Neural cell (in vitro differentiated cells): ENCODE data around the gene NEK10. TPM values are rescaled to one million over a fixed set of nuclear protein-coding genes. Genes with fewer than 3 reads are reported as not detected.

Experiments used
- H2AFZ ChIP-seq: fragments of 200-600, 300-800 bp; sonication (generic), shearing (Covaris generic); 2 replicates; pipeline ENCODE4 v1.6.0; 2014; ENCODE audit warnings: low read depth, mild to moderate bottlenecking, antibody characterized with exemption, low read length, moderate library complexity
- H3F3A ChIP-seq: fragments of 200-600 bp; shearing (Covaris generic); 2 replicates; pipeline ENCODE4 v1.6.1; 2016; ENCODE audit warnings: mild to moderate bottlenecking, moderate library complexity, mixed read lengths, antibody characterized with exemption, low read length; ENCODE audit not compliant: insufficient read depth, poor library complexity, severe bottlenecking
- H3K27ac ChIP-seq: fragments of 200-600, 300-800 bp; sonication (generic), shearing (Covaris generic); 2 replicates; pipeline ENCODE4 v1.5.1; 2014; ENCODE audit warnings: mild to moderate bottlenecking, low read length, moderate library complexity
- H3K27me3 ChIP-seq: fragments of 300-800, 200-600 bp; sonication (generic), shearing (Covaris generic); 2 replicates; pipeline ENCODE4 v1.6.0; 2014; ENCODE audit warnings: mild to moderate bottlenecking, low read depth, low read length, moderate library complexity; ENCODE audit not compliant: insufficient read depth
- H3K36me3 ChIP-seq: fragments of 300-800, 200-600 bp; sonication (generic), shearing (Covaris generic); 2 replicates; pipeline ENCODE4 v1.5.1; 2014; ENCODE audit warnings: mild to moderate bottlenecking, antibody characterized with exemption, low read length, moderate library complexity; ENCODE audit not compliant: insufficient read depth
- H3K4me2 ChIP-seq: fragments of 300-800, 200-600 bp; sonication (generic), shearing (Covaris generic); 2 replicates; pipeline ENCODE4 v1.6.0; 2014; ENCODE audit warnings: mild to moderate bottlenecking, low read length
- H3K4me3 ChIP-seq: fragments of 300-800, 200-600 bp; sonication (generic), shearing (Covaris generic); 2 replicates; pipeline ENCODE4 v1.5.1; 2014; ENCODE audit warnings: mild to moderate bottlenecking, low read length, moderate library complexity
- H3K79me2 ChIP-seq: fragments of 200-600 bp; shearing (Covaris generic); replicated peaks from 2 replicates; pipeline ENCODE4 v1.6.0; 2014; ENCODE audit warnings: mild to moderate bottlenecking, low read length, moderate library complexity; ENCODE audit not compliant: insufficient read depth
- H3K9ac ChIP-seq: fragments of 300-800, 200-600 bp; sonication (generic), shearing (Covaris generic); 2 replicates; pipeline ENCODE4 v1.6.1; 2016; ENCODE audit warnings: mild to moderate bottlenecking, low read length, mixed read lengths
- H3K9me2 ChIP-seq: fragments of 200-600 bp; shearing (Covaris generic); 2 replicates; pipeline ENCODE4 v1.6.1; 2016; ENCODE audit warnings: mild to moderate bottlenecking, low read length, mixed read lengths; ENCODE audit not compliant: insufficient read depth
- H3K9me3 ChIP-seq: fragments of 200-600, 300-800 bp; sonication (generic), shearing (Covaris generic); 2 replicates; pipeline ENCODE4 v1.6.1; 2016; ENCODE audit warnings: mild to moderate bottlenecking, mixed run types, low read length, moderate library complexity, mixed read lengths
- H4K20me1 ChIP-seq: fragments of 200-600 bp; shearing (Covaris generic); 2 replicates; pipeline ENCODE4 v1.6.1; 2016; ENCODE audit warnings: mild to moderate bottlenecking, mixed run types; ENCODE audit not compliant: insufficient read depth
- EP300 ChIP-seq: fragments of 450-650 bp; conservative IDR thresholded peaks from 2 replicates; pipeline ENCODE4 v1.6.1; 2014; ENCODE audit warnings: antibody characterized with exemption, mild to moderate bottlenecking, moderate library complexity; ENCODE audit not compliant: poor library complexity, severe bottlenecking
- EZH2 ChIP-seq: fragments of 200-600, 300-800 bp; shearing (Covaris generic), sonication (generic); IDR thresholded peaks from 2 replicates; pipeline ENCODE4 v1.6.1; 2014; ENCODE audit warnings: antibody characterized with exemption, low read length, borderline replicate concordance, mild to moderate bottlenecking; ENCODE audit not compliant: insufficient read depth, poor library complexity, severe bottlenecking
- MXI1 ChIP-seq: fragments of 450-650 bp; conservative IDR thresholded peaks from 2 replicates; pipeline ENCODE4 v1.6.1; 2014; ENCODE audit warnings: antibody characterized with exemption, mild to moderate bottlenecking; ENCODE audit not compliant: poor library complexity, severe bottlenecking
- POLR2AphosphoS5 ChIP-seq: IDR thresholded peaks from 2 replicates; pipeline ENCODE4 v1.6.1; 2012
- RAD21 ChIP-seq: fragments of 450-650 bp; conservative IDR thresholded peaks from 2 replicates; pipeline ENCODE4 v1.6.1; 2014; ENCODE audit warnings: antibody characterized with exemption, mild to moderate bottlenecking, moderate library complexity
- SMC3 ChIP-seq: fragments of 450-650 bp; conservative IDR thresholded peaks from 2 replicates; pipeline ENCODE4 v1.6.1; 2014; ENCODE audit warnings: antibody characterized with exemption, mild to moderate bottlenecking, moderate library complexity; ENCODE audit not compliant: poor library complexity
- TAF1 ChIP-seq: IDR thresholded peaks from 2 replicates; pipeline ENCODE4 v1.6.1; 2012; ENCODE audit warnings: low read depth
- polyA plus RNA-seq: library from polyadenylated mRNA; depleted of rRNA; stranded (reverse); fragments of >200 nt; gene quantifications from 2 replicates; pipeline ENCODE4 v1.2.3, GENCODE V29; 2014
- TF ChIP-seq, protein P1 (sequence below): IDR thresholded peaks from 2 replicates; pipeline ENCODE4 v1.6.1; 2012; ENCODE audit warnings: borderline replicate concordance
- TF ChIP-seq, protein P2 (sequence below): fragments of 450-650 bp; IDR thresholded peaks from 2 replicates; pipeline ENCODE4 v1.5.1; 2014; ENCODE audit warnings: antibody characterized with exemption, mild to moderate bottlenecking, moderate library complexity; ENCODE audit not compliant: poor library complexity, severe bottlenecking

Gene NEK10
- polyA plus RNA-seq, 1 donor from 2014 or later: 17.6 TPM

DNA sequence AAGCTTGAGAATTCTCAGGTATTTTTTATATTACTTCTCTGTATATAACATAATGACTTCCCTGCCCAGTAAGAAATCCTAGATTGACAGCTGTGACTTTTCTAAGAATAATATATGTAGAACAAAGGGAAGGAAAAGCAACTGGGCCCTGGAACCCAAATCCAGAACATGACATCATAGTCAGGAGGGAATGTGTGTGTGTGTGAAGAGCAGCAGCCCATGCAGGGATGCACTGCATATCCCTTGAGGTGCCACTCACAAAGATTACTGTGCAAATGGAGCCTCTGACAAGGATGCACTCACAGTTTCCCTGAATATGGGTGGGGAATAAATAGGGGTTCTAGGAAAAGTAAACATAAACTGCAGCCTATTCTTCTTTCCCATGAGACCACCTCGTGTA lies 279.5 kb downstream of the NEK10 start:
- no peaks in the 10 kb centered on the region for H3F3A ChIP-seq
- TF ChIP-seq, protein P1, sequence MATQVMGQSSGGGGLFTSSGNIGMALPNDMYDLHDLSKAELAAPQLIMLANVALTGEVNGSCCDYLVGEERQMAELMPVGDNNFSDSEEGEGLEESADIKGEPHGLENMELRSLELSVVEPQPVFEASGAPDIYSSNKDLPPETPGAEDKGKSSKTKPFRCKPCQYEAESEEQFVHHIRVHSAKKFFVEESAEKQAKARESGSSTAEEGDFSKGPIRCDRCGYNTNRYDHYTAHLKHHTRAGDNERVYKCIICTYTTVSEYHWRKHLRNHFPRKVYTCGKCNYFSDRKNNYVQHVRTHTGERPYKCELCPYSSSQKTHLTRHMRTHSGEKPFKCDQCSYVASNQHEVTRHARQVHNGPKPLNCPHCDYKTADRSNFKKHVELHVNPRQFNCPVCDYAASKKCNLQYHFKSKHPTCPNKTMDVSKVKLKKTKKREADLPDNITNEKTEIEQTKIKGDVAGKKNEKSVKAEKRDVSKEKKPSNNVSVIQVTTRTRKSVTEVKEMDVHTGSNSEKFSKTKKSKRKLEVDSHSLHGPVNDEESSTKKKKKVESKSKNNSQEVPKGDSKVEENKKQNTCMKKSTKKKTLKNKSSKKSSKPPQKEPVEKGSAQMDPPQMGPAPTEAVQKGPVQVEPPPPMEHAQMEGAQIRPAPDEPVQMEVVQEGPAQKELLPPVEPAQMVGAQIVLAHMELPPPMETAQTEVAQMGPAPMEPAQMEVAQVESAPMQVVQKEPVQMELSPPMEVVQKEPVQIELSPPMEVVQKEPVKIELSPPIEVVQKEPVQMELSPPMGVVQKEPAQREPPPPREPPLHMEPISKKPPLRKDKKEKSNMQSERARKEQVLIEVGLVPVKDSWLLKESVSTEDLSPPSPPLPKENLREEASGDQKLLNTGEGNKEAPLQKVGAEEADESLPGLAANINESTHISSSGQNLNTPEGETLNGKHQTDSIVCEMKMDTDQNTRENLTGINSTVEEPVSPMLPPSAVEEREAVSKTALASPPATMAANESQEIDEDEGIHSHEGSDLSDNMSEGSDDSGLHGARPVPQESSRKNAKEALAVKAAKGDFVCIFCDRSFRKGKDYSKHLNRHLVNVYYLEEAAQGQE: no peak
- TF ChIP-seq TAF1 (no peak), SMC3 (no peak), RAD21 (no peak)
- H3K9ac ChIP-seq: no peak overlapping the region
- H3K27me3 ChIP-seq: no peaks in the 10 kb centered on the region
- H4K20me1 ChIP-seq: no peaks in the 10 kb centered on the region
- no peak overlapping the region for H3K4me2 ChIP-seq
- H3K36me3 ChIP-seq: no peaks in the 10 kb centered on the region
- no peaks in the 10 kb centered on the region for H3K9me2 ChIP-seq
- no peak overlapping the region for H3K27ac ChIP-seq
- H3K4me3 ChIP-seq: no peak overlapping the region
- H3K79me2 ChIP-seq: no peaks in the 10 kb centered on the region
- no peaks in the 10 kb centered on the region for H3K9me3 ChIP-seq
- no peak overlapping the region for H2AFZ ChIP-seq

DNA sequence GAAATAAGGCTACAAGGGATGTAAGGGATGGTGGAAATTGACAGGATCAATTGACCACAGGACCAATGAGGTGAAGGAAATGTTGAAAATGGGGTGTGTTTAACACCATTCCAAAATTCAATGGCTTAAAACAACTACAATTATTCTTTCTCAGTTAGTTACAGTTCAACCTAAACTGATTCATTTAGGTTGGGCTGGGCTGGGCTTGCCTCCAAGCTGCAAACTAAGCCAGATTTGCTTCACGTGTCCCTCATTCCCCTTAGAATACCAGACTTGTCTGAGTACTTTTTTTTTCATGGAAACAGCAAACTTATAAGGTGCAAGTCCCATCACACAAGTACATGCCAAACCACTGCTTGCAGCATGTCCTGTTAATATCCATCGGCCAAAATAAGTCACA lies 280.1 kb downstream of the NEK10 start:
- Histone ChIP-seq H3K9me2 (no peaks in the 10 kb centered on the region), H3K79me2 (no peaks in the 10 kb centered on the region), H3K27ac (no peak overlapping the region), H3F3A (no peaks in the 10 kb centered on the region), H3K36me3 (no peaks in the 10 kb centered on the region), H3K9ac (no peak overlapping the region), H3K4me3 (no peak overlapping the region), H4K20me1 (no peaks in the 10 kb centered on the region), H3K27me3 (no peaks in the 10 kb centered on the region), H2AFZ (no peak overlapping the region), H3K9me3 (no peaks in the 10 kb centered on the region), H3K4me2 (no peak overlapping the region)
- TF ChIP-seq POLR2AphosphoS5 (no peak), TAF1 (no peak), EZH2 (no peak), SMC3 (no peak), MXI1 (no peak), RAD21 (no peak), EP300 (no peak)
- TF ChIP-seq, protein P1: no peak
- TF ChIP-seq, protein P2, sequence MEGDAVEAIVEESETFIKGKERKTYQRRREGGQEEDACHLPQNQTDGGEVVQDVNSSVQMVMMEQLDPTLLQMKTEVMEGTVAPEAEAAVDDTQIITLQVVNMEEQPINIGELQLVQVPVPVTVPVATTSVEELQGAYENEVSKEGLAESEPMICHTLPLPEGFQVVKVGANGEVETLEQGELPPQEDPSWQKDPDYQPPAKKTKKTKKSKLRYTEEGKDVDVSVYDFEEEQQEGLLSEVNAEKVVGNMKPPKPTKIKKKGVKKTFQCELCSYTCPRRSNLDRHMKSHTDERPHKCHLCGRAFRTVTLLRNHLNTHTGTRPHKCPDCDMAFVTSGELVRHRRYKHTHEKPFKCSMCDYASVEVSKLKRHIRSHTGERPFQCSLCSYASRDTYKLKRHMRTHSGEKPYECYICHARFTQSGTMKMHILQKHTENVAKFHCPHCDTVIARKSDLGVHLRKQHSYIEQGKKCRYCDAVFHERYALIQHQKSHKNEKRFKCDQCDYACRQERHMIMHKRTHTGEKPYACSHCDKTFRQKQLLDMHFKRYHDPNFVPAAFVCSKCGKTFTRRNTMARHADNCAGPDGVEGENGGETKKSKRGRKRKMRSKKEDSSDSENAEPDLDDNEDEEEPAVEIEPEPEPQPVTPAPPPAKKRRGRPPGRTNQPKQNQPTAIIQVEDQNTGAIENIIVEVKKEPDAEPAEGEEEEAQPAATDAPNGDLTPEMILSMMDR: no peak
